ENCODE measurements around the gene S100A16. TPM values are rescaled to one million over a fixed set of nuclear protein-coding genes. Genes with fewer than 3 reads are reported as not detected.
A peak's percentile ranks its signal among the peaks of the same experiment; 100 is the strongest.

S100A16 gene
- total RNA-seq, 1 donor from 2014 or later, result 22.1 TPM

DNA sequence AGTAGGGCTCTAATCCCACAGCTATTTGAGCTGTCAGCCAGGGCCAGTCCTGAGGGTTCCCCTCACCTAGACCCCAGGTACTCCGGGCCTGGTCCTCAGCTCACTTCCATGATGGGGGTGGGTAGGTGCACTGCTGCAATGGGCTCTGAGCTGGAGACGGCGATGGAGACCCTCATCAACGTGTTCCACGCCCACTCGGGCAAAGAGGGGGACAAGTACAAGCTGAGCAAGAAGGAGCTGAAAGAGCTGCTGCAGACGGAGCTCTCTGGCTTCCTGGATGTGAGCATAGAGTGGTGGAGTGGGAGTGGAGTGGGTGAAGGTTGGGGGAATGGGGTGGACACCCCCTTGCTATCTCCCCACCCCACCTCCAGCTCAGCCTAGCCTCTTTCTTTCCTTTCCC is 17.4 kb upstream of the S100A16 start:
- no peaks in the 10 kb centered on the region for H3K9me3 Mint-ChIP-seq
- peak overlapping the region; percentile 56 for H3K27ac Mint-ChIP-seq
- TF ChIP-seq, protein P1, sequence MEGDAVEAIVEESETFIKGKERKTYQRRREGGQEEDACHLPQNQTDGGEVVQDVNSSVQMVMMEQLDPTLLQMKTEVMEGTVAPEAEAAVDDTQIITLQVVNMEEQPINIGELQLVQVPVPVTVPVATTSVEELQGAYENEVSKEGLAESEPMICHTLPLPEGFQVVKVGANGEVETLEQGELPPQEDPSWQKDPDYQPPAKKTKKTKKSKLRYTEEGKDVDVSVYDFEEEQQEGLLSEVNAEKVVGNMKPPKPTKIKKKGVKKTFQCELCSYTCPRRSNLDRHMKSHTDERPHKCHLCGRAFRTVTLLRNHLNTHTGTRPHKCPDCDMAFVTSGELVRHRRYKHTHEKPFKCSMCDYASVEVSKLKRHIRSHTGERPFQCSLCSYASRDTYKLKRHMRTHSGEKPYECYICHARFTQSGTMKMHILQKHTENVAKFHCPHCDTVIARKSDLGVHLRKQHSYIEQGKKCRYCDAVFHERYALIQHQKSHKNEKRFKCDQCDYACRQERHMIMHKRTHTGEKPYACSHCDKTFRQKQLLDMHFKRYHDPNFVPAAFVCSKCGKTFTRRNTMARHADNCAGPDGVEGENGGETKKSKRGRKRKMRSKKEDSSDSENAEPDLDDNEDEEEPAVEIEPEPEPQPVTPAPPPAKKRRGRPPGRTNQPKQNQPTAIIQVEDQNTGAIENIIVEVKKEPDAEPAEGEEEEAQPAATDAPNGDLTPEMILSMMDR (IDR thresholded peaks at IDR 0.05; ENCODE audit: unreplicated experiment), result no peak
- no peak overlapping the region for H3K4me3 Mint-ChIP-seq
- DNase-seq (ENCODE audit: low spot score in 2 of 2, unreplicated experiment in 2 of 2), result no peak
- H3K36me3 Mint-ChIP-seq, result peaks cover 3% of the 10 kb centered on the region
- no peaks in the 10 kb centered on the region for H3K27me3 Mint-ChIP-seq (ENCODE audit: low read depth)
- peaks cover 32% of the 10 kb centered on the region for H3K4me1 Mint-ChIP-seq

DNA sequence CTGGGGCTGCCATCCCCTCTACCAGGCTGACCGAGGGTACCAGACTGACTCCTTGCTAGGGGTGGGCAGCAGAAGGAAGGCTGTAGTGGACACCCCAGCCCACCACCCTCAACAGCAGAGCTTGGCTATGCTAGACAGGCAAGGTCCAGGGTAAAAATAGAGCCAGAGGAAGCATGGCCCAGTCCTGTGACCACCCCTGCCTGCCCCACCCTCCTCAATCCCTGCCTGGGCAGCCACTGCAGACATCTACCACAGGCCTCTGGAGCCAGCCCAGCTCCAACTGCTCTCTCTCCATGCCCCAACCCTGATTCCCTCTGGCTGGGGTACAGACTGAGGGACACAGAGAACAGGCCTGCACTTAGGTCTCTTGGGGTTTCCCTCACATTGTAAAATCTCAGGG is 17.0 kb upstream of the S100A16 start:
- Mint-ChIP-seq H3K4me1 (peaks cover 35% of the 10 kb centered on the region), H3K36me3 (peaks cover 3% of the 10 kb centered on the region), H3K9me3 (no peaks in the 10 kb centered on the region), H3K4me3 (no peak overlapping the region), H3K27me3 (ENCODE audit: low read depth) (no peaks in the 10 kb centered on the region), H3K27ac (peak overlapping the region; percentile 56)
- TF ChIP-seq, protein P1 (IDR thresholded peaks at IDR 0.05; ENCODE audit: unreplicated experiment), result no peak
- no peak for DNase-seq (ENCODE audit: low spot score in 2 of 2, unreplicated experiment in 2 of 2)

DNA sequence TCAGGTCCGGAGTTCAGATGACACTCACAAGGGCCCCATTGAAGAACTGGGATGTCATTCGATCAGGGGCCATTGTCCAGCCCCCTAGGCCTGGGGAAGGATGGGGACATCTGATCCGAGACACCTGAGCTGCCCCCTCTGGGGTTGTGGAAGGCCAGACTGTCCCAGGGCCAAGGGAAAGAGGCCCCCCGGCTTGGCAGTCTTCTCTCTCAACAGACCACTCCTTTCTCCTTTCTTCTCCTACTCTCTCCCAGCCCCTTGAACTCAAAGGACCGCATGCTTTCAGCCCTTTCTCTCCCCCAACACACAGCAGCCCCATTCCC is 16.4 kb upstream of the S100A16 start:
- no peak overlapping the region for H3K4me3 Mint-ChIP-seq
- no peaks in the 10 kb centered on the region for H3K9me3 Mint-ChIP-seq
- peaks cover 37% of the 10 kb centered on the region for H3K4me1 Mint-ChIP-seq
- H3K36me3 Mint-ChIP-seq, result peaks cover 3% of the 10 kb centered on the region
- H3K27ac Mint-ChIP-seq, result peak overlapping the region; percentile 82
- DNase-seq (ENCODE audit: low spot score in 2 of 2, unreplicated experiment in 2 of 2), result no peak
- no peaks in the 10 kb centered on the region for H3K27me3 Mint-ChIP-seq (ENCODE audit: low read depth)
- TF ChIP-seq, protein P1 (IDR thresholded peaks at IDR 0.05; ENCODE audit: unreplicated experiment), result no peak

DNA sequence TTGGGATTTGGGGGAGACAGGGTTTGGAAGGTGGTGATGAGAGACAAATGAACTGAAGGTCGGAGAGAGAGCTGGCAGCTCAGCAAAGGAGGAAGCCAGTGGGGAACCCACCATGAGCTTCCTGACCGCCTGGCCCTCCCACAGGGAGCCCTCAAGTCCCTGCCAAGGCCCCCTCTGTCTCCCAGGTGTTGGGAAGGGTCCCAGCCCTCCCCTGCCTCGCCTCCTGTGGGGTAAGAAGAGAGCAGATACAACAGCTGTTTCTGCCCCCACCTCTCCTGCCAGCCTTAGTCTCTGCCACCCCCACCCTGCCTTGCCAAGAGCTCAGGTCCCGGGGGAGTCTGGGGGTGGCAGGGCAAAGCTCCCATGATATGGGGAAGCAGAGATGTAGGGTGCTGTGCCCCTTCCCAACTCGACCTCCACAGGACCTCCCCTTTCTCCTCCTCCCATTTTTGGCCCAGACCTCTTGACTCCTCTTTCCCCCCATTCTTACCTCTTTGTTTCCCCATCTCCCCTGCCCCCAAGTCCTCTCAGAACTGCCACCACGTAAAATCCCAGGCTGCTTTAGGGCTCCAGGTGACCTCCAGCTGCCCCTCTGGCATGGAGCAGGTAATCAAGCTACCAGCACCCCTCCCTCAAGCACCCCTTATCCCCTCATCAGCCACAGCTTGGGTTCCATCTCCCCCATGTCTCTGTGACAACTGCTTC is 15.9 kb upstream of the S100A16 start:
- Mint-ChIP-seq H3K36me3 (peaks cover 7% of the 10 kb centered on the region), H3K9me3 (no peaks in the 10 kb centered on the region), H3K27ac (peak overlapping the region; percentile 3), H3K4me3 (no peak overlapping the region), H3K27me3 (ENCODE audit: low read depth) (no peaks in the 10 kb centered on the region), H3K4me1 (peaks cover 42% of the 10 kb centered on the region)
- DNase-seq (ENCODE audit: low spot score in 2 of 2, unreplicated experiment in 2 of 2), result no peak
- TF ChIP-seq, protein P1 (IDR thresholded peaks at IDR 0.05; ENCODE audit: unreplicated experiment), result no peak

DNA sequence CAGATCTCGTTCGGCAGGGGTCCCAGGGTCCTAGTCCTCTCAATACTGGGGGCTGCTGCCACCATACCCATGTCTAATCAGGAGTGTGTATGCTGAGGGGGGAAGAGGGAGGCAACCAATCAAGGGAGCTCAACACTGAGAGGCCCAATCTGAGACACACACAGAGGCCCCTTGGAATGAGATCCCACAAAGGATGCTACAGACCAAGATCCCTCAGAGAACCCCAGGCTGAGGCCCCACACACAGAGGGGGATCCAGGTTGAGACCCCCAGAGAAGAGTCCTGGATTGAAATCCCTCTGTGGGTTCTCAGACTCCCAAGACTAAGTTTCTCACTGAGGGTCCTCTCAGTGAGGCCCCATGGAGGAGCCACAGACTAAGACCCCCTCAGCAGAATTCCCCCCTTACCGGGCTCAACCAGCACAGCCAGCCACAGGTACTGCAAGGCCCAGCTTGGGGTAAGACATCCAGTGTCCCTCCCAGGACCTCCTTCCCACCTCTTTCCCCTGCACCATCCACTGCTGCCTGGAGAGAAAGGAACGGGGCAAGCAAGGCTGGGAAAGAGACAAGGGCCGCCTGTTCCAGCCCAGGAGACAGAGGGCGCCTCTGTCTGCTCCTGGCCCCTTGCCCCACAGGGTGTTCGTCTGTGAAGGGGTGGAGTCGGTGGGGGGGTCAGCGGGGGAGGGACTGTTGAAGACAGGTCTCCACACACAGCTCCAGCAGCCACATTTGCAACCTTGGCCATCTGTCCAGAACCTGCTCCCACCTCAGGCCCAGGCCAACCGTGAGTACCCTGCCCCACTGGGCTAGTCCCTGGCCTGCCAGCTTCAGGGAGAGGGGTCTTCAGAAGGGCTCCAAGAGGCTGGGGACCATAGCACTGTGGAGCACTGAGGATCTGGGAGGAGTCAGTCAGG is 15.0 kb upstream of the S100A16 start, which contains the start of gene S100A1:
Gene S100A1 (plus strand): TSS at position 720 of the 912 bp plus-strand sequence. CDS start 2,088 bp downstream, outside the sequence.
- Mint-ChIP-seq H3K27ac (peak within 1 kb of the TSS; percentile 97), H3K4me3 (peak within 1 kb of the TSS; percentile 80), H3K9me3 (no peaks in the 10 kb centered on the region), H3K27me3 (ENCODE audit: low read depth) (no peaks in the 10 kb centered on the region), H3K36me3 (peaks cover 11% of the 10 kb centered on the region), H3K4me1 (peaks cover 44% of the 10 kb centered on the region)
- no peak for DNase-seq (ENCODE audit: low spot score in 2 of 2, unreplicated experiment in 2 of 2)
- TF ChIP-seq, protein P1 (IDR thresholded peaks at IDR 0.05; ENCODE audit: unreplicated experiment), result peak; percentile 18
